SK-N-SH (cell line): ENCODE data around the gene MPP7. TPM values are rescaled to one million over a fixed set of nuclear protein-coding genes. Genes with fewer than 3 reads are reported as not detected.

Source experiments
- CTCF ChIA-PET: fragments of 300-600, 350-600 bp; formaldehyde crosslinking; extraction: SDS; loops from one replicate; lab custom pipeline; 2021; lab: Yijun Ruan, JAX
- POLR2A ChIA-PET: fragments of 350-600 bp; sonication (Branson Sonifier 250); formaldehyde crosslinking; extraction: SDS; loops from one replicate; lab custom pipeline; 2020; ENCODE audit warnings: antibody characterized with exemption, inconsistent platforms; lab: Yijun Ruan, JAX
- DNase-seq: peaks from one replicate; pipeline ENCODE4 v3.0.0; 2012
- H2AFZ ChIP-seq: fragments of 200-600 bp; sonication (generic); 2 replicates; pipeline ENCODE4 v1.8.1; 2016; ENCODE audit warnings: antibody characterized with exemption, mild to moderate bottlenecking, low read depth
- H3F3A ChIP-seq: fragments of 200-600 bp; sonication (generic); replicated peaks from 2 replicates; pipeline ENCODE3; 2016; ENCODE audit warnings: antibody characterized with exemption, mild to moderate bottlenecking; ENCODE audit not compliant: insufficient read depth
- H3K27ac ChIP-seq, 2 experiments: fragments of 200-500 bp in 1 of 2; fragments of 200-600 bp in 1 of 2; sonication (Bioruptor generic) in 1 of 2; sonication (generic), shearing (Covaris generic) in 1 of 2; 2 replicates each; pipeline versions ENCODE4 v1.5.1 to v1.6.1; 2014 to 2016; ENCODE audit warnings: low read depth in 2 of 2, inconsistent platforms in 1 of 2, low read length in 1 of 2, mild to moderate bottlenecking in 1 of 2, mixed read lengths in 1 of 2
- H3K27me3 ChIP-seq: fragments of 200-600 bp; sonication (generic), shearing (Covaris generic); 2 replicates; pipeline ENCODE4 v1.6.1; 2016; ENCODE audit warnings: mixed run types; ENCODE audit not compliant: insufficient read depth
- H3K36me3 ChIP-seq, 2 experiments: fragments of 200-500 bp in 1 of 2; fragments of 200-600 bp in 1 of 2; sonication (Bioruptor generic) in 1 of 2; sonication (generic) in 1 of 2; replicated peaks in 1 of 2; 2 replicates each; pipeline versions ENCODE3 to v1.5.1; 2014 to 2016; ENCODE audit warnings: low read length in 1 of 2, mild to moderate bottlenecking in 1 of 2; ENCODE audit not compliant: insufficient read depth in 2 of 2, control insufficient read depth in 1 of 2
- H3K4me1 ChIP-seq, 2 experiments: fragments of 200-500 bp in 1 of 2; fragments of 200-600 bp in 1 of 2; sonication (Bioruptor generic) in 1 of 2; sonication (generic), shearing (Covaris generic) in 1 of 2; 2 replicates each; pipeline versions ENCODE4 v1.5.1 to v1.6.1; 2014 to 2016; ENCODE audit warnings: low read depth in 1 of 2, low read length in 1 of 2, mixed run types in 1 of 2; ENCODE audit not compliant: insufficient read depth in 2 of 2, control insufficient read depth in 1 of 2
- H3K4me2 ChIP-seq: fragments of 200-600 bp; sonication (generic), shearing (Covaris generic); 2 replicates; pipeline ENCODE4 v1.6.1; 2017; ENCODE audit warnings: mixed run types
- H3K4me3 ChIP-seq, 2 experiments: fragments of 200-500 bp in 1 of 2; fragments of 200-600 bp in 1 of 2; sonication (Bioruptor generic) in 1 of 2; sonication (generic), shearing (Covaris generic) in 1 of 2; 2 replicates each; pipeline versions ENCODE4 v1.5.1 to v1.8.1; 2014 to 2016; ENCODE audit warnings: low read depth in 2 of 2, inconsistent platforms in 1 of 2, low read length in 1 of 2, mild to moderate bottlenecking in 1 of 2, mixed read lengths in 1 of 2, moderate library complexity in 1 of 2
- H3K79me2 ChIP-seq: fragments of 200-600 bp; sonication (generic); 2 replicates; pipeline ENCODE4 v1.8.1; 2017; ENCODE audit warnings: mild to moderate bottlenecking; ENCODE audit not compliant: insufficient read depth
- H3K9ac ChIP-seq: fragments of 200-600 bp; sonication (generic); 2 replicates; pipeline ENCODE4 v1.6.1; 2017; ENCODE audit warnings: mixed run types
- H3K9me2 ChIP-seq: fragments of 200-600 bp; sonication (generic); 2 replicates; pipeline ENCODE4 v1.6.1; 2017; ENCODE audit warnings: mixed run types
- H3K9me3 ChIP-seq: fragments of 200-600 bp; sonication (generic); 2 replicates; pipeline ENCODE4 v1.6.1; 2017; ENCODE audit warnings: mixed run types, mild to moderate bottlenecking, moderate library complexity
- H4K20me1 ChIP-seq: fragments of 200-600 bp; sonication (generic); 2 replicates; pipeline ENCODE4 v1.6.1; 2017; ENCODE audit warnings: mild to moderate bottlenecking, mixed run types; ENCODE audit not compliant: insufficient read depth
- CHD2 ChIP-seq: fragments of 150-350 bp; IDR thresholded peaks from 2 replicates; pipeline ENCODE4 v1.6.1; 2018; ENCODE audit warnings: low read length; ENCODE audit not compliant: partially characterized antibody
- ELF1 ChIP-seq: IDR thresholded peaks from 2 replicates; pipeline ENCODE4 v1.4.0; 2012
- EP300 ChIP-seq, 2 experiments: IDR thresholded peaks; 2 replicates each; pipeline versions ENCODE4 v1.4.0 to v1.6.1; 2012; ENCODE audit warnings: borderline replicate concordance in 1 of 2, low read depth in 1 of 2, low read length in 1 of 2
- EZH2phosphoT487 ChIP-seq: fragments of 200-600 bp; sonication (generic); IDR thresholded peaks from 2 replicates; pipeline ENCODE4 v1.6.1; 2017; ENCODE audit warnings: low read depth, mixed run types, mild to moderate bottlenecking, antibody characterized with exemption, moderate library complexity, borderline replicate concordance
- FOSL2 ChIP-seq: IDR thresholded peaks from 2 replicates; pipeline ENCODE4 v1.4.0; 2012; ENCODE audit warnings: low read depth, mild to moderate bottlenecking, moderate library complexity, borderline replicate concordance
- FOXM1 ChIP-seq: IDR thresholded peaks from 2 replicates; pipeline ENCODE4 v1.4.0; 2012; ENCODE audit warnings: low read depth, mild to moderate bottlenecking
- GATA2 ChIP-seq: sonication (generic); formaldehyde crosslinking; IDR thresholded peaks from 2 replicates; pipeline ENCODE4 v1.5.0; 2020; ENCODE audit warnings: mild to moderate bottlenecking, missing genetic modification reagents
- MEF2A ChIP-seq: IDR thresholded peaks from 2 replicates; pipeline ENCODE4 v1.4.0; 2012; ENCODE audit warnings: low read depth, borderline replicate concordance
- NRF1 ChIP-seq: IDR thresholded peaks from 2 replicates; pipeline ENCODE4 v1.6.1; 2012; ENCODE audit warnings: low read depth, mild to moderate bottlenecking, low read length
- RFX5 ChIP-seq: IDR thresholded peaks from 2 replicates; pipeline ENCODE4 v1.6.1; 2012; ENCODE audit warnings: mild to moderate bottlenecking, improper control_type of control experiment, low read length
- SIN3A ChIP-seq: IDR thresholded peaks from 2 replicates; pipeline ENCODE4 v1.6.1; 2012; ENCODE audit warnings: low read depth, mild to moderate bottlenecking, low read length, moderate library complexity, borderline replicate concordance
- TCF12 ChIP-seq: IDR thresholded peaks from 2 replicates; pipeline ENCODE4 v1.4.0; 2012
- TEAD4 ChIP-seq: IDR thresholded peaks from 2 replicates; pipeline ENCODE4 v1.4.0; 2012; ENCODE audit warnings: mild to moderate bottlenecking, borderline replicate concordance; ENCODE audit not compliant: insufficient read depth
- WGBS: methylation state at CpG from one replicate; pipeline ENCODE4 v1.1.6; 2017; ENCODE audit warnings: low lambda C conversion rate; 5-methylcytosine and 5-hydroxymethylcytosine counted together
- polyA plus RNA-seq, 3 experiments: library from polyadenylated mRNA; depleted of rRNA; stranded (reverse); fragments of >200 nt; gene quantifications; 2 replicates each; pipeline ENCODE4 v1.2.3, GENCODE V29; 2012
- TF ChIP-seq, protein P1 (sequence below): fragments of 200-600 bp; sonication (generic); IDR thresholded peaks from 2 replicates; pipeline ENCODE4 v1.6.1; 2017; ENCODE audit warnings: antibody characterized with exemption, mild to moderate bottlenecking, moderate library complexity
- TF ChIP-seq, protein P2 (sequence below): IDR thresholded peaks from 2 replicates; pipeline ENCODE4 v1.6.1; 2012; ENCODE audit warnings: mild to moderate bottlenecking, low read depth, low read length, moderate library complexity
- TF ChIP-seq, protein P3 (sequence below): IDR thresholded peaks from 2 replicates; pipeline ENCODE4 v1.4.0; 2012; ENCODE audit warnings: low read depth, borderline replicate concordance
- TF ChIP-seq, protein P4 (sequence below): IDR thresholded peaks from 2 replicates; pipeline ENCODE4; 2012

MPP7 gene
- polyA plus RNA-seq, 1 of the 3 experiments (the other 2 are of a cell fraction), result not detected

DNA sequence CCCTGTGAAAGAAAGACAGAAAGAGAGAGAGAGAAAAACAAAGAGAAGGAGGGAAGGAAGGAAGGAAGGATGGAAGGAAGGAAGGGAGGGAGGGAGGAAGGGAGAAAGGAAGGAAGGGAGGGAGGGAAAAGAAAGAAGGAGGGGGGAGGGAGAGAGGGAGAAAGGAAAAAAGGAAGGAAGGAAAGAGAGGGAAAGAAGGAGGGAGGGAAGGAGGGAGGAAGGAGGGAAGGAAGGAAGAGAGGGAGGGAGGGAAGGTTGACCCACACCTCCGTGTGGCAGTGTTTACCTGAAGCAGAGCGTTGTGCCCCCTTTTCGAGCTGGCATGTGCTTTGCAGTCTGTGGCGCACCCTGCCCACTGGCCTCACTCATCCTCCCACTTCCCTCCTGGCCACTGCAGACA is 12.3 kb upstream of the MPP7 start (continued):
- TF ChIP-seq, protein P1, sequence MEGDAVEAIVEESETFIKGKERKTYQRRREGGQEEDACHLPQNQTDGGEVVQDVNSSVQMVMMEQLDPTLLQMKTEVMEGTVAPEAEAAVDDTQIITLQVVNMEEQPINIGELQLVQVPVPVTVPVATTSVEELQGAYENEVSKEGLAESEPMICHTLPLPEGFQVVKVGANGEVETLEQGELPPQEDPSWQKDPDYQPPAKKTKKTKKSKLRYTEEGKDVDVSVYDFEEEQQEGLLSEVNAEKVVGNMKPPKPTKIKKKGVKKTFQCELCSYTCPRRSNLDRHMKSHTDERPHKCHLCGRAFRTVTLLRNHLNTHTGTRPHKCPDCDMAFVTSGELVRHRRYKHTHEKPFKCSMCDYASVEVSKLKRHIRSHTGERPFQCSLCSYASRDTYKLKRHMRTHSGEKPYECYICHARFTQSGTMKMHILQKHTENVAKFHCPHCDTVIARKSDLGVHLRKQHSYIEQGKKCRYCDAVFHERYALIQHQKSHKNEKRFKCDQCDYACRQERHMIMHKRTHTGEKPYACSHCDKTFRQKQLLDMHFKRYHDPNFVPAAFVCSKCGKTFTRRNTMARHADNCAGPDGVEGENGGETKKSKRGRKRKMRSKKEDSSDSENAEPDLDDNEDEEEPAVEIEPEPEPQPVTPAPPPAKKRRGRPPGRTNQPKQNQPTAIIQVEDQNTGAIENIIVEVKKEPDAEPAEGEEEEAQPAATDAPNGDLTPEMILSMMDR, result no peak
- TF ChIP-seq, protein P2, sequence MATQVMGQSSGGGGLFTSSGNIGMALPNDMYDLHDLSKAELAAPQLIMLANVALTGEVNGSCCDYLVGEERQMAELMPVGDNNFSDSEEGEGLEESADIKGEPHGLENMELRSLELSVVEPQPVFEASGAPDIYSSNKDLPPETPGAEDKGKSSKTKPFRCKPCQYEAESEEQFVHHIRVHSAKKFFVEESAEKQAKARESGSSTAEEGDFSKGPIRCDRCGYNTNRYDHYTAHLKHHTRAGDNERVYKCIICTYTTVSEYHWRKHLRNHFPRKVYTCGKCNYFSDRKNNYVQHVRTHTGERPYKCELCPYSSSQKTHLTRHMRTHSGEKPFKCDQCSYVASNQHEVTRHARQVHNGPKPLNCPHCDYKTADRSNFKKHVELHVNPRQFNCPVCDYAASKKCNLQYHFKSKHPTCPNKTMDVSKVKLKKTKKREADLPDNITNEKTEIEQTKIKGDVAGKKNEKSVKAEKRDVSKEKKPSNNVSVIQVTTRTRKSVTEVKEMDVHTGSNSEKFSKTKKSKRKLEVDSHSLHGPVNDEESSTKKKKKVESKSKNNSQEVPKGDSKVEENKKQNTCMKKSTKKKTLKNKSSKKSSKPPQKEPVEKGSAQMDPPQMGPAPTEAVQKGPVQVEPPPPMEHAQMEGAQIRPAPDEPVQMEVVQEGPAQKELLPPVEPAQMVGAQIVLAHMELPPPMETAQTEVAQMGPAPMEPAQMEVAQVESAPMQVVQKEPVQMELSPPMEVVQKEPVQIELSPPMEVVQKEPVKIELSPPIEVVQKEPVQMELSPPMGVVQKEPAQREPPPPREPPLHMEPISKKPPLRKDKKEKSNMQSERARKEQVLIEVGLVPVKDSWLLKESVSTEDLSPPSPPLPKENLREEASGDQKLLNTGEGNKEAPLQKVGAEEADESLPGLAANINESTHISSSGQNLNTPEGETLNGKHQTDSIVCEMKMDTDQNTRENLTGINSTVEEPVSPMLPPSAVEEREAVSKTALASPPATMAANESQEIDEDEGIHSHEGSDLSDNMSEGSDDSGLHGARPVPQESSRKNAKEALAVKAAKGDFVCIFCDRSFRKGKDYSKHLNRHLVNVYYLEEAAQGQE, result no peak
- no peak for TF ChIP-seq GATA2
- TF ChIP-seq, all 33 proteins: peak for 0

GRCh38 chr10:28314211-28314610 is 11.3 kb upstream of the MPP7 start:
- Histone ChIP-seq H3K36me3 (no peaks in the 10 kb centered on the region), H3K27ac (no peak overlapping the region), H3K79me2 (no peaks in the 10 kb centered on the region), H3K9me3 (no peaks in the 10 kb centered on the region), H3K4me3 (no peak overlapping the region), H3K4me2 (no peak overlapping the region), H3K9me2 (no peaks in the 10 kb centered on the region), H3F3A (no peaks in the 10 kb centered on the region)
- DNase-seq, result no peak
- POLR2A ChIA-PET, result no interaction called here
- WGBS, result 27% methylated on average over 5 of the region's 5 CpGs
- no peak for TF ChIP-seq NRF1
- no peak for TF ChIP-seq EZH2phosphoT487
- TF ChIP-seq, all 33 proteins: peak for 0
- H3K9ac ChIP-seq, result no peak overlapping the region
- no peaks in the 10 kb centered on the region for H3K4me1 ChIP-seq
- H4K20me1 ChIP-seq, result no peaks in the 10 kb centered on the region
- CTCF ChIA-PET, result no interaction called here
- H2AFZ ChIP-seq, result no peak overlapping the region
- H3K27me3 ChIP-seq, result peaks cover 24% of the 10 kb centered on the region; the same call in 1 of the 2 replicates

DNA sequence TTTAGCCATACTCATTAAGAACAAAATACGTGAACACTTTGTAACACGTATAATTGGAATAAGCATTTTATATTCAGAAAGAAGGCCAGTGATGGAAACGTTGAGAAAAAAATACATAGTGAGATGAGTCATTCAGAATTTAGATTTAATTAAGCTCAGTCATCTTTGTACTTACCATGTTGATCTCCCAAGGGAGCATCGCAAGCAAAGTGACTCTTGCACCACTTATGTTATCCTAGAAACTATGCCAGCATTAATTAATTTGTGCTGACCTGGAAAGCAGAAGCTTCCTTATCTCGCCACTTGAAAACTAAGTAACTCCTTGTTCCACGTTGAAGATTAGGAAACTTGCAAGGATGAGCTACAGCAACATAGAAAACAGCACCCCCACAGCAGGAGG is 9.7 kb upstream of the MPP7 start:
- Histone ChIP-seq H4K20me1 (no peaks in the 10 kb centered on the region), H3K4me2 (no peak overlapping the region), H3K27ac (no peak overlapping the region), H3K9ac (no peak overlapping the region), H3K4me3 (no peak overlapping the region), H3F3A (no peaks in the 10 kb centered on the region), H3K4me1 (no peaks in the 10 kb centered on the region), H3K27me3 (peaks cover 28% of the 10 kb centered on the region; the same call in 1 of the 2 replicates), H3K79me2 (no peaks in the 10 kb centered on the region), H3K9me2 (no peaks in the 10 kb centered on the region), H2AFZ (no peak overlapping the region), H3K9me3 (no peaks in the 10 kb centered on the region), H3K36me3 (no peaks in the 10 kb centered on the region)
- DNase-seq, result no peak
- 4% methylated on average over 6 of the region's 6 CpGs for WGBS
- TF ChIP-seq MEF2A (no peak), SIN3A (no peak), TEAD4 (no peak), CHD2 (no peak), EP300 (IDR thresholded peaks at IDR 0.05; ENCODE audit: borderline replicate concordance in 1 of 2, low read depth in 1 of 2, low read length in 1 of 2) (no peak), FOSL2 (no peak), FOXM1 (no peak), RFX5 (no peak), TCF12 (no peak), ELF1 (no peak)
- TF ChIP-seq, protein P3, sequence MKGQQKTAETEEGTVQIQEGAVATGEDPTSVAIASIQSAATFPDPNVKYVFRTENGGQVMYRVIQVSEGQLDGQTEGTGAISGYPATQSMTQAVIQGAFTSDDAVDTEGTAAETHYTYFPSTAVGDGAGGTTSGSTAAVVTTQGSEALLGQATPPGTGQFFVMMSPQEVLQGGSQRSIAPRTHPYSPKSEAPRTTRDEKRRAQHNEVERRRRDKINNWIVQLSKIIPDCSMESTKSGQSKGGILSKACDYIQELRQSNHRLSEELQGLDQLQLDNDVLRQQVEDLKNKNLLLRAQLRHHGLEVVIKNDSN, result no peak
- TF ChIP-seq, protein P4, sequence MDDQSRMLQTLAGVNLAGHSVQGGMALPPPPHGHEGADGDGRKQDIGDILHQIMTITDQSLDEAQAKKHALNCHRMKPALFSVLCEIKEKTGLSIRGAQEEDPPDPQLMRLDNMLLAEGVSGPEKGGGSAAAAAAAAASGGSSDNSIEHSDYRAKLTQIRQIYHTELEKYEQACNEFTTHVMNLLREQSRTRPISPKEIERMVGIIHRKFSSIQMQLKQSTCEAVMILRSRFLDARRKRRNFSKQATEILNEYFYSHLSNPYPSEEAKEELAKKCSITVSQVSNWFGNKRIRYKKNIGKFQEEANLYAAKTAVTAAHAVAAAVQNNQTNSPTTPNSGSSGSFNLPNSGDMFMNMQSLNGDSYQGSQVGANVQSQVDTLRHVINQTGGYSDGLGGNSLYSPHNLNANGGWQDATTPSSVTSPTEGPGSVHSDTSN, result no peak
- POLR2A ChIA-PET, result no interaction called here
- CTCF ChIA-PET, result interaction anchor here (0.7 kb wide), 1 partner anchor 1318 kb away, joined by 3 read pairs; no protein-coding TSS in a partner anchor
